Activated CD4-positive, alpha-beta T cell treated with anti-CD3 and anti-CD28 coated beads, Interleukin-10, Interleukin-2, amounts not matched to agents 100 ng/mL and 50 ng/mL, durations not matched to agents 16 hours and 8 hours (primary cell): ENCODE results near the gene ASPM.
"Not testable (repeated sequence)": the region's sequence is repeated elsewhere in the genome, so short reads cannot be mapped to it uniquely, and the experiment has no call there.

Experiments
- DNase-seq: peaks from one replicate; pipeline ENCODE4 v3.0.0-alpha.2; 2020

The ASPM gene

DNA sequence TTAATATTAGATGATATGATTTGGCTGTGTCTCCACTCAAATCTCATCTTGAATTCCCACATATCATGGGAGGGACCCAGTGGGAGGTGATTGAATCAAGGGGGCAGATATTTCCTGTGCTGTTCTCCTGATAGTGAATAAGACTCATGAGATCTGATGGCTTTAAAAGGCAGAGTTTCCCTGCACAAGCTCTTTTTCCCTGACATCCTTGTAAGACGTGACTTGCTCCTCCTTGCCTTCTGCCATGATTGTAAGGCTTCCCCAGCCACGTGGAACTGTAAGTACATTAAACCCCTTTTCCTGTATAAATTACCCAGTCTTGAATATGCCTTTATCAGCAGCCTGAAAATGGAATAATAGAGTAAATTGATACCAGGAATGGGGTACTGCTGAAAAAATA lies 66.1 kb downstream of the ASPM start:
- no peak for DNase-seq

DNA sequence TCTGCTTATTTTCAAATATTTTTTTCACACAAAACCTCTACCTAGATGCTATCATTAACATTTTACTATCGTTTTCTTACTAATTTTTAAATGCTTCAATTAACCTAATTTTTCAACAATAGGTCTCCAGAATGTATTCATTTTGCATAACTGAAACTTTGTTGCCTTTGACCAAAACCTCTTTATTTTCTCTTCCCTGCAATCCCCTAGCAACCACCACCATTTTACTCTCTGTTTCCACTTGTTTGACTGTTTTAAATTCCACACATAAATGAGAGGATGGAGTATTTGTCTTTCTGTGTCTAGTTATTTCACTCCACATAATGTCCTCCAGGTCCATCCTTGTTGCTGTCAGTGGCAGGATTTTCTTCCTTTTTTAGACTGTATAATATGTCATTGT lies 69.9 kb downstream of the ASPM start:
- DNase-seq = no peak

- no peak for DNase-seq
Observed at GRCh38 chr1:197073978-197074377, 72.5 kb downstream of the ASPM start.

- DNase-seq = no peak
Observed at GRCh38 chr1:197067457-197067818, 79.0 kb downstream of the ASPM start.

- no peak for DNase-seq
Observed at GRCh38 chr1:197066719-197067456, 79.6 kb downstream of the ASPM start, which contains the start of gene F13B. TSS of gene F13B (minus strand) at chr1:197067260. CDS start at chr1:197067223, 37 bp downstream.

GRCh38 chr1:197066277-197066676 lies 80.2 kb downstream of the ASPM start:
- no peak for DNase-seq

DNA sequence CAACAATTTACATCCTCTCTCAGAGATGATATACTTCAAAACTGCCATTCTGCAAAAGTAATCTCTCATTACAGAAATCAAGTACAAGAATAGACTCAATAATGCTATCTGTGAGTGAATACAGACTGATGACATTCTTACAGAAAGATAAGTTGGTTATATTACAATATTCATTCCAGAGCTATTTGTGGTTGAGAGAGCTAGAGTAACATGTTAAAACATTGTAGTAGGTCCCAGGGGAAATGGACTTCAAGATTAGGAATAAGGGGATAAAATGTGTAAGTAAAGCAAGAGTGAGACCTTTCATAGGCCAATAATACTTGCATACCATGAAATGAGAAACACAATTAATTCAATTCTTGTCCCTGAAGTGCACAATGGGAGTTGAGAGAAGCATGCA lies 80.9 kb downstream of the ASPM start:
- no peak for DNase-seq

- no peak for DNase-seq
Observed at GRCh38 chr1:197063212-197063611, 83.3 kb downstream of the ASPM start.

DNA sequence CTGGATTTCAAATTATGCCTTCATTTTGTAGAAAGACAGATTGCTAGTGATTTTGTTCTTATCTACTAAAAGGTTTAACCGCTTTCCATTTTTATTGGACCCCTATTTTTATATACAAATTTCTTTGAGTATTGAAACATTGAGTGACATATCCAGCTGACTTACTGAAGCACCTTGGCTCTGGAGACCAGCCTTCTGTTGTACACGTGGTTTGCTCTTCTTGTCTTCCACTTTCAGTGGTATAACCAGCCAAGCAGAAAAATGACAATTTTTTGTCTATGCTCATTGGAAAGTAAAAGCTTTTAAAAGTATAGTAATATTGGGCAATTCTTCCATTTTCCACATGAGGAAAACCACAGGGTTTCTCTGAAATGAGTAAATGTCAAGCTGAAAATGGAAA lies 83.8 kb downstream of the ASPM start:
- DNase-seq = no peak

DNA sequence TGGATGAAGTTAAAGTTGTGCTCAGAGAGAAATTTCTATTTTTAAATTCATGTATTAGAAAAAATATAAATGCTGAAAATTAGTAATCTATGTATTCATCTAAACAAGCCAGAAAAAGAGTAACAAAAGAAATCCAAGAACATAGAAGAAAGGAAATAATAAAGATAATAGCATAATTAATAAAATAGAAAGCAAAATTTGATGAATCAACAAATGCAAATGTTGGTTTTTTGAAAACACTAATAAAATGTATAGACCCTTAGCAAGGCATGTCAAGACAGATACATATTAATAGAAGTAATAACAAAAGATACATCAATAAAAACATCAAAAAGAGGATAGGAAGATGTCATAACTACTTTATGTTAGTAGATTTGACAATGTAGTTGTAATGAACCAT lies 97.4 kb downstream of the ASPM start:
- DNase-seq = no peak

GRCh38 chr1:197042676-197043341 lies 103.7 kb downstream of the ASPM start:
- DNase-seq = no peak

DNA sequence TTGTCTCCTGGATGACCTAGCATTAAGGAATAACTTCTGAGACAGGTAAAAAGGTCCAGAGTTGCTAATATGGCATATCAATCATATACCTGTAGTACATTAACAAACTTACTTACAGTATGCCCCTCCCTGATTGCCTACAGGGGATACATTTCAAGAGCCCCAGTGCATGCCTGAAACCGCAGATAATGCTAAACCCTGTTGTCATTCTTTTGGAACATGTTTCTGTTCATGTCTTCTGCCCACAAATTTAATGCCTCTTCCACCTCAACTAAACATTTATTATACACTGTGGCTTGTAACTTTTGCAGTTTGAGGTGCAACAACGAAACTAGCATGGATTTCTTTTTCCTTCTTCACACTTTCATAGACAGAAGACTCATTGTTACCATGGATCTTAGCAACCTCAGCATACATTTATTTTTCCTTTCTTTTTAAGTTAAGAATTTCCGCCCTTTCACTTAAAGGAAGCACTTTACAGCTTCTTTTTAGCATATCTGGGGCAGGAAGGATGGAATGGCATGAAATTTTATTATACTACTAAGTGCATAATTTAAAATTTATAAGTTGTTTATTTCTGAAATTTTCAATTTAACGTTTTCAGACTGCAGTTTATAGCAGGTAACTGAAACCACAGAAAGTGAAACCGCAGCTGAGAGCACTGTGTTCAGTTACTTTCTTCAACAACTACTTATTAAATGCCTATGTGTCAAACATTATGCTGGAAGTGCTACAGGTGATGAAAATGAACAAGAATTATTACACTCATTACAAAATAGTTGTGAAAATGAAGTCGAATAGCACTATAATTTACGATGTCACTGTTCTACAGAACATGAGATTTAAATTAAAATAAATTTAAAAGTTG lies 104.7 kb downstream of the ASPM start:
- no peak for DNase-seq

GRCh38 chr1:197036861-197037260 lies 109.6 kb downstream of the ASPM start:
- DNase-seq = no peak

GRCh38 chr1:197034631-197035339 lies 111.7 kb downstream of the ASPM start:
- not testable (repeated sequence) for DNase-seq
